ENCODE measurements around the gene RBSN. TPM values are rescaled to one million over a fixed set of nuclear protein-coding genes. Genes with fewer than 3 reads are reported as not detected.

Gene RBSN
- total and polyA plus RNA-seq, 2 experiments from 2014 or later, result 10.6 to 26.5 TPM

DNA sequence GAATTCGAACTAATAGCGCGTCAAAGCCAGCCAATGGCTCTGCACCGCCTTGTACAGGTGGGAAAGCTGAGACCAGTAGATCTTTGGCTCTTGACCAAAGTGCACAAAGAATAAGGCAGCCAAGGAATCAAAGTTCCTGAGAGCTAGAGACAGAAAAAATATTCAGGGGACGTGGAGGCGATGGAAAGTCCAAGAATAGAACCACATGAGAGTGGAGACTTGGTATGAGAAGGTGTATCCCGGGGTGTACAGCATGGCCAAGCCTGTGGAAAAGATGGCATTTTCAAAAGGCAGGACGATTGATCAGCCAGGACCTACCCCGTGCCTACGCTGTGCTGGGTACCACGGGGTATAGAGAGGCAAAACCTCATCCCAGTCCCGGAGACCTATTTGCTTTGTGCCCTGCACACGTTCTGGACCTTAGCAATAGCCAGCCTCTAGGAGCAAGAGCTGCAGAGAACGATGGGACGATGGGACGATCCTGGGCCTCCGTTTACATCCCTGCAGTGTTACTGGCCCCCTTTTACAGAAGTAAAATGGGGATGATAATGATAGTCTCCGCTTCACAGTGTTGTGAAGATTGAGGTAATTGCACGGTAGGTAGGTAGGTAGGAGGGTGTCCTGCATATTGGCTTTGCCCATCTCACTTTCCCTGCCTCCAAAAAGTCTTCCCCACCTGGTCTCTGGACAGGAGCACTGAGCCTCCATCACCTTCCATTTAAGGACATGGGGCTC lies 583 bp upstream of the RBSN start:
- 0 out of 2 replicates have a peak, but pooled peaks cover 3% of the 10 kb centered on the region for H3K9me2 ChIP-seq (ENCODE audit: insufficient read depth)
- peak overlapping the region; percentile 95 for H3K4me3 ChIP-seq
- peak overlapping the region; percentile 99 for H2AFZ ChIP-seq
- TF ChIP-seq, protein P1, sequence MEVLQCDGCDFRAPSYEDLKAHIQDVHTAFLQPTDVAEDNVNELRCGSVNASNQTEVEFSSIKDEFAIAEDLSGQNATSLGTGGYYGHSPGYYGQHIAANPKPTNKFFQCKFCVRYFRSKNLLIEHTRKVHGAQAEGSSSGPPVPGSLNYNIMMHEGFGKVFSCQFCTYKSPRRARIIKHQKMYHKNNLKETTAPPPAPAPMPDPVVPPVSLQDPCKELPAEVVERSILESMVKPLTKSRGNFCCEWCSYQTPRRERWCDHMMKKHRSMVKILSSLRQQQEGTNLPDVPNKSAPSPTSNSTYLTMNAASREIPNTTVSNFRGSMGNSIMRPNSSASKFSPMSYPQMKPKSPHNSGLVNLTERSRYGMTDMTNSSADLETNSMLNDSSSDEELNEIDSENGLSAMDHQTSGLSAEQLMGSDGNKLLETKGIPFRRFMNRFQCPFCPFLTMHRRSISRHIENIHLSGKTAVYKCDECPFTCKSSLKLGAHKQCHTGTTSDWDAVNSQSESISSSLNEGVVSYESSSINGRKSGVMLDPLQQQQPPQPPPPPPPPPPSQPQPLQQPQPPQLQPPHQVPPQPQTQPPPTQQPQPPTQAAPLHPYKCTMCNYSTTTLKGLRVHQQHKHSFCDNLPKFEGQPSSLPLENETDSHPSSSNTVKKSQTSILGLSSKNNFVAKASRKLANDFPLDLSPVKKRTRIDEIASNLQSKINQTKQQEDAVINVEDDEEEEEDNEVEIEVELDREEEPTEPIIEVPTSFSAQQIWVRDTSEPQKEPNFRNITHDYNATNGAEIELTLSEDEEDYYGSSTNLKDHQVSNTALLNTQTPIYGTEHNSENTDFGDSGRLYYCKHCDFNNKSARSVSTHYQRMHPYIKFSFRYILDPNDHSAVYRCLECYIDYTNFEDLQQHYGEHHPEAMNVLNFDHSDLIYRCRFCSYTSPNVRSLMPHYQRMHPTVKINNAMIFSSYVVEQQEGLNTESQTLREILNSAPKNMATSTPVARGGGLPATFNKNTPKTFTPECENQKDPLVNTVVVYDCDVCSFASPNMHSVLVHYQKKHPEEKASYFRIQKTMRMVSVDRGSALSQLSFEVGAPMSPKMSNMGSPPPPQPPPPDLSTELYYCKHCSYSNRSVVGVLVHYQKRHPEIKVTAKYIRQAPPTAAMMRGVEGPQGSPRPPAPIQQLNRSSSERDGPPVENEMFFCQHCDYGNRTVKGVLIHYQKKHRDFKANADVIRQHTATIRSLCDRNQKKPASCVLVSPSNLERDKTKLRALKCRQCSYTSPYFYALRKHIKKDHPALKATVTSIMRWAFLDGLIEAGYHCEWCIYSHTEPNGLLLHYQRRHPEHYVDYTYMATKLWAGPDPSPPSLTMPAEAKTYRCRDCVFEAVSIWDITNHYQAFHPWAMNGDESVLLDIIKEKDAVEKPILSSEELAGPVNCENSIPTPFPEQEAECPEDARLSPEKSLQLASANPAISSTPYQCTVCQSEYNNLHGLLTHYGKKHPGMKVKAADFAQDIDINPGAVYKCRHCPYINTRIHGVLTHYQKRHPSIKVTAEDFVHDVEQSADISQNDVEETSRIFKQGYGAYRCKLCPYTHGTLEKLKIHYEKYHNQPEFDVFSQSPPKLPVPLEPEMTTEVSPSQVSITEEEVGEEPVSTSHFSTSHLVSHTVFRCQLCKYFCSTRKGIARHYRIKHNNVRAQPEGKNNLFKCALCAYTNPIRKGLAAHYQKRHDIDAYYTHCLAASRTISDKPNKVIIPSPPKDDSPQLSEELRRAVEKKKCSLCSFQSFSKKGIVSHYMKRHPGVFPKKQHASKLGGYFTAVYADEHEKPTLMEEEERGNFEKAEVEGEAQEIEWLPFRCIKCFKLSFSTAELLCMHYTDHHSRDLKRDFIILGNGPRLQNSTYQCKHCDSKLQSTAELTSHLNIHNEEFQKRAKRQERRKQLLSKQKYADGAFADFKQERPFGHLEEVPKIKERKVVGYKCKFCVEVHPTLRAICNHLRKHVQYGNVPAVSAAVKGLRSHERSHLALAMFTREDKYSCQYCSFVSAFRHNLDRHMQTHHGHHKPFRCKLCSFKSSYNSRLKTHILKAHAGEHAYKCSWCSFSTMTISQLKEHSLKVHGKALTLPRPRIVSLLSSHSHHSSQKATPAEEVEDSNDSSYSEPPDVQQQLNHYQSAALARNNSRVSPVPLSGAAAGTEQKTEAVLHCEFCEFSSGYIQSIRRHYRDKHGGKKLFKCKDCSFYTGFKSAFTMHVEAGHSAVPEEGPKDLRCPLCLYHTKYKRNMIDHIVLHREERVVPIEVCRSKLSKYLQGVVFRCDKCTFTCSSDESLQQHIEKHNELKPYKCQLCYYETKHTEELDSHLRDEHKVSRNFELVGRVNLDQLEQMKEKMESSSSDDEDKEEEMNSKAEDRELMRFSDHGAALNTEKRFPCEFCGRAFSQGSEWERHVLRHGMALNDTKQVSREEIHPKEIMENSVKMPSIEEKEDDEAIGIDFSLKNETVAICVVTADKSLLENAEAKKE (CRISPR knock-in tag; IDR thresholded peaks at IDR 0.05), result no peak
- TF ChIP-seq, protein P2, sequence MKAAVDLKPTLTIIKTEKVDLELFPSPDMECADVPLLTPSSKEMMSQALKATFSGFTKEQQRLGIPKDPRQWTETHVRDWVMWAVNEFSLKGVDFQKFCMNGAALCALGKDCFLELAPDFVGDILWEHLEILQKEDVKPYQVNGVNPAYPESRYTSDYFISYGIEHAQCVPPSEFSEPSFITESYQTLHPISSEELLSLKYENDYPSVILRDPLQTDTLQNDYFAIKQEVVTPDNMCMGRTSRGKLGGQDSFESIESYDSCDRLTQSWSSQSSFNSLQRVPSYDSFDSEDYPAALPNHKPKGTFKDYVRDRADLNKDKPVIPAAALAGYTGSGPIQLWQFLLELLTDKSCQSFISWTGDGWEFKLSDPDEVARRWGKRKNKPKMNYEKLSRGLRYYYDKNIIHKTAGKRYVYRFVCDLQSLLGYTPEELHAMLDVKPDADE (IDR thresholded peaks at IDR 0.05), result no peak
- TF ChIP-seq EZH2 (IDR thresholded peaks at IDR 0.05; ENCODE audit: low read depth, unreplicated experiment), result no peak
- TF ChIP-seq ZNF114 (CRISPR knock-in tag; IDR thresholded peaks at IDR 0.05), result no peak
- TF ChIP-seq JUNB (IDR thresholded peaks at IDR 0.05; ENCODE audit: unreplicated experiment), result no peak
- no peaks in the 10 kb centered on the region for H3F3A ChIP-seq (replicated peaks; ENCODE audit: low read depth)
- peak overlapping the region; percentile 73; the same call in 1 of the 2 replicates for H3K27ac ChIP-seq (ENCODE audit: low read depth)
- Mint-ChIP-seq H3K27me3 (ENCODE audit: insufficient read depth, low read depth, poor library complexity) (peaks cover 8% of the 10 kb centered on the region), H3K4me3 (peak overlapping the region; percentile 95), H3K36me3 (ENCODE audit: low read depth) (peaks cover 7% of the 10 kb centered on the region; the same call in 2 of the 3 replicates), H3K4me1 (peaks cover 11% of the 10 kb centered on the region), H3K27ac (peak overlapping the region; percentile 74), H3K9me3 (no peaks in the 10 kb centered on the region)
- ATAC-seq (peak; percentile 66), DNase-seq (ENCODE audit: low spot score) (peak; percentile 37)
- H3K4me1 ChIP-seq (ENCODE audit: insufficient read depth), result no peaks in the 10 kb centered on the region
- H3K4me2 ChIP-seq, result peak overlapping the region; percentile 98
- H3K79me2 ChIP-seq (replicated peaks; ENCODE audit: insufficient read depth), result peaks cover 19% of the 10 kb centered on the region
- H3K27me3 ChIP-seq (ENCODE audit: insufficient read depth), result no peaks in the 10 kb centered on the region
- no peaks in the 10 kb centered on the region for H4K20me1 ChIP-seq (replicated peaks; ENCODE audit: insufficient read depth)
- peaks cover 4% of the 10 kb centered on the region; the same call in 1 of the 2 replicates for H3K36me3 ChIP-seq (ENCODE audit: insufficient read depth)

Data from GM23338 (cell line).